ENCODE data around the gene TMEM208.

TMEM208 gene

DNA sequence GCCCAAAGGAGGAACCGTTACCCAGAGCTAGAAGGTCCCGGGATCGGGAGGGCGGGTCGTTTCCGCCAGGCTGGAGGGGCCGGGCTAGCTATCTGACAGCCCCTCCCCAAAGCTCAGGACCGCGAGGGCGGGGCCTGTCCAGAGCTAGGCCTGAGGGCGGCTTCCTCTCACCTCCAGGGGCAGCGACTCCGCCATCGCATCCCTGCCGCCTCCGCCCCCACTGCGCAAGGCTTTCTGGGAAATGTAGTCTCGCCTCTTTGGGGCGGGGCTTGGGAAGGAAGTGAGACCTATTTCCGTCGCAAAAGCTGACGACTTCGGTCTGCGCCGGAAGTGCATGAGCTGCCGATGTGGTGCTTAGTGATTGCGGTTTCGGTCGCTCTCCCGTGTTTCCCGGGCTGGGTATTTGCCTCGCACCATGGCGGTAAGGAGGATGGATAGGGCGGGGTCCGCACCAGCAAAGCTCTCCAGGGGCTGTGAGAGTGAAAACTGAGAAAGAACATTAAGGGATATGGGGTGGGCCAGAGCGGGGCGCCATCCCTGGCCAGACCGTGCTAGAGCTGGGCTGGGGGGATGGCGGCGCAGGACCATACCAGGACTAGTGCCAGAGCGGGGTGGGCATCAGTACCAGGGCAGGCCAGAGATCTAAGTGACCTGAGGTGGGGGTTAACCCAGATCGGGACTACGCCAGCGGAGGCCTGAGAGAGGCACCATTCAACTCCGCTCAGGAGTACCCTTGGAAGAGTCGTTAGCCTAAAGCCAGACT is at the start of gene TMEM208:
Gene TMEM208, plus strand, starts transcription at position 327 of the 763 bp plus-strand sequence. Its CDS starts 89 bp downstream, at position 416.
- DNase-seq (ENCODE audit: low spot score) = peak; percentile 98

- no peak for DNase-seq (ENCODE audit: low spot score)
Observed at GRCh38 chr16:67177743-67178699, 48.9 kb upstream of the TMEM208 start.

GRCh38 chr16:67179421-67180080 is 47.4 kb upstream of the TMEM208 start:
- DNase-seq (ENCODE audit: low spot score) = no peak

DNA sequence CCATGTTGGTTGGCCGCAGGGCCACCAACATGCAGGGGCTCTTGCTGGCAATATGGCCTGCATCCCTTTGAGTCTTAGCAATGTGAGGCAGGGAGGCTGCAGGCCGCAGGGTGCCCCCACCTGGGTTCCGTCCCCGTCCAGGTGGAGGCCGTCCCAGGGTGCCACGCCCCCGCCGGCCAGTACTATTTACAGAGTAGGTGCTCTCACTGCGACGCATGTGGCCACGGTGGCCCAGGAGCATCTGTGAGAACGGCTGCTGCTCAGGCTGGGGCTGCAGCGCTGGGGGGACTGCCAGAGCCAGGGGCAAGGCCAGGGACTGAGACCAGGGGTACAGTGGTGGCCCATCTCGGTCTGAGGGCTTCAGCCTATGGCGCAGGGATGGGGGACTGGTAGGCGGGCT is 46.8 kb upstream of the TMEM208 start:
- no peak for DNase-seq (ENCODE audit: low spot score)

DNA sequence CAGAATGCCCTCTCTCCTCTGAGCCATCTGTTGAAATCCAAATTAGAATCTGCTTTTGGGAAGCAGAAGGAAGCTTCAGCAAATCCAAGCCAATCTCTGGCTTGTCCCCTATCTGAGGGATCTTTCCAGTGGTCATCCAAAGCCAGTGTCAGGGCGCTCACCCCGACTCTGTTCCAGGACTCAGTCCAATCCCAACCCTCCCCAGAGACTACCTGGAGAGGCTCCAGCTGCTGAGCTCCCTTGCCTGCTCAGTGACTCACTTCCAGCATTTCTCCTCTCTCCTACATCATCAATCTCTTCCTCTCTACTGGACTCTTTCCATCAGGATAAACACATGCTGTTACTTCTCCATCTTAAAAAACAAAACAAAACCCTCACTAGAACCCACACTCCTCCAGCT is 45.6 kb upstream of the TMEM208 start:
- no peak for DNase-seq (ENCODE audit: low spot score)

GRCh38 chr16:67182288-67182687 is 44.6 kb upstream of the TMEM208 start:
- no peak for DNase-seq (ENCODE audit: low spot score)

DNA sequence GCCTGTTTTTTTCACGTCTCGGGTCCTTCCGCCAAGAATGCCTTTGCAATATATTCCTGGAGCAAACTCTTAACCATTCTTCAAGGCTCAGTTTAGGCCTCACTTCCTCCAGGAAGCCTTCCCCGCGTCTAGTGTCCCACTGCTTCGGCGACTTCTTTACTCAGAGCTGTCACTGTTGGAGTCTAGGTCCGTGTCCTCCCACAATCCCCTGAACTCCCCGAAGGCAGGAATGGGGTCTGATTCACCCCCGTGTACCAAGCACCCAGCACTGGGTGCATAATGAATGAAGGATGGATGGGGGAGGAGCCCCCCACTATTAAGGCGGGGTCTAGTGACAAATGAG is 43.7 kb upstream of the TMEM208 start:
- no peak for DNase-seq (ENCODE audit: low spot score)

- DNase-seq (ENCODE audit: low spot score) = peak; percentile 94
Observed at GRCh38 chr16:67183627-67184452, 43.1 kb upstream of the TMEM208 start, which contains the start of gene MATCAP1. Gene MATCAP1 (minus strand): TSS chr16:67183963. CDS start chr16:67180610, 3,353 bp downstream.

DNA sequence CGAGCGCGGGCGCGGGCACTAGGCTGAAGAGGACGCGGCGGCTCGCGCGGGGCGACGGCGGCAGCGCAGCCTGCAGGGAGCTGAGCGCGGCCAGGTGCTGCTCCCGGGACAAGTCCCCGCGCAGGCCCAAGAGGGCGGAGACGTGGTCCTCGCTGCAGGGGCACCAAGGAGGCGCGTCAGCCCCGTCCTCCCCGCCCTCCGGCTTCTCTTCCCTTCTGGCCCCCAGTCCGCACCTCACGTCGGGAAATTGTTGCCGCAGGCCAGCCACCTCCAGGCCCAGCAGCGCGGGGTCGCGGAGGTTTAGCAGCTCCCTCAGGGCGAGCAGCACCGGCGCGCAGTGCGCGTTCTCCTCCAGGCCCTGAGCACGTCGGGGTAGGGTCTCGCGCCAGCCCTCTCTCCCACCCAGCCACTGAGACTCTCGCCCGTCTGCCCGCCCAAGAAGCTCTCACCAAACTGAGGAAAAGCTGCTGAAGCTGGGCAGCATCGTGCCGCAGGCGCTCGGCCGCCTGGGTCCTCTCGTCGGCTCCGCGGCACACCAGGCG is 42.4 kb upstream of the TMEM208 start:
- peak; percentile 70 for DNase-seq (ENCODE audit: low spot score)

DNA sequence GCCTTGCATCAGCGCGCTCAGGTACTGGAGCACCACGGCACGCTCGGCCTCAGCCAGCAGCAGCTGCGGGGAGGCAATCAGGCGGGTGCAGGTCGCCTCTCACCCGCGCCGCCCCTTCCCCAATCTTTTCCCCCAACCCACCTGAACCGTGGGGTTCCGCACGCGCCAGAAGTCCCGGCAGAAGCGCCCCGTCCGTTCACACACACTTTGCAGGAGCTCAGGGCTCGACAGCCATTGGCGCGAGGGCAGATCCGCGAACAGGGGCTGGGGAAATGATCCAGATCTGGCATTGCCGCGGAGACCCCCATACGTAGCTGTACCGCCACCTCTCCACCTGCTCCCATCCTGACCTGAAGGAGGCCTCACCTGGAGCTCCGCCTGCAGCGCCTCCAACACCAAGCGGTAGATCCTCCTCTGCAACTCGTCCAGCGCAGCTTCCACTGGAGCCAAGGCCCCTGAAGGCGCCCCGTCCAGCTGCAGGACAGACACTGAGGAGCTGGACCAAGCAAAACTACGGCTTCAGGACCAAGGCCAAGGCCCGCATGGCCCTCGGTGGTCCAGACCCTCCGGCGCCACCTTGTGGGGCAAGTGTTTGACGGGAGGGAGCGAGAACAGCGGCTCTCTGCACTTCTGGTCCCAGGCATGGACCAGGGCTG is 41.8 kb upstream of the TMEM208 start:
- peak; percentile 72 for DNase-seq (ENCODE audit: low spot score)

- DNase-seq (ENCODE audit: low spot score) = no peak
Observed at GRCh38 chr16:67185651-67186134, 41.2 kb upstream of the TMEM208 start.

GRCh38 chr16:67186550-67186950 is 40.4 kb upstream of the TMEM208 start:
- DNase-seq (ENCODE audit: low spot score) = no peak

- DNase-seq (ENCODE audit: low spot score) = no peak
Observed at GRCh38 chr16:67187175-67187890, 39.6 kb upstream of the TMEM208 start.

DNA sequence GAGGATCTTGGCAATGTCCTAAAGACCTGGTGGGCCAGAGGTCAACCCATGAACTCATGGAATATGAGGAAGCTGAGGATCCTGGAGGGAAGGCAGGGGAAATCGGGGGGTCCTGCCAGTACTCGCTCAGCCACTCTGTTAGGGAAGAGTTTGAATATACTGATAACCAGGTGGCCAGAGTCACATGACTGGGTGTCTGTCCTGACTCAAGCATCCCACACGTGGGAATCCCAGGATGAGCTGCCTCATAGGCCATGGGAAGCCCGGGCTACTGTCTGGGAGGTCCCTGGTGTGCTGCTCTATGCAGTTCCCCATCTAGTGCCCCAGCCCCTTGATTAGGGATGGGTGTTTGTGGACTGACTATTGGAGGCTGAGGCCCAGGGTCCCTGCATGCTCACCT is 38.6 kb upstream of the TMEM208 start:
- DNase-seq (ENCODE audit: low spot score) = no peak

DNA sequence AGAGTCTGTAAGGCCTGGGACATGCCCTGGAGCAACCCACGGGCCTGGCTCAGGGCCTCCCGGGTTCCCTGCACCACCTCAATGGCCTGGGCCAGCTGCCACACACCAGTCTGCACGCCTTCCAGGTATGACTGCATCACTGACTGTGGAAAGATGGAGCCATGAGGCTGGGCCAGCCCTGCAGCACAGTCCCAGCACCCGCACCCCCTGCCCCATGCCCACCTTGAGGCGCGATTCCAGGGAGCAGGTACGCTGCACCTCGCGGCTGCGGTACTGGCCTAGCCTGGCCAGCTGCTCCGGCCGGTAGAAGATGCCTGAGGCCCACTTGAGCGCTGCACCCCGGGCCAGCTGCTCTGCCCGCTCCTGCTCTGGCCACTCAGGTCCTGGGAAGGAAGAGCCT is 38.1 kb upstream of the TMEM208 start:
- no peak for DNase-seq (ENCODE audit: low spot score)

DNA sequence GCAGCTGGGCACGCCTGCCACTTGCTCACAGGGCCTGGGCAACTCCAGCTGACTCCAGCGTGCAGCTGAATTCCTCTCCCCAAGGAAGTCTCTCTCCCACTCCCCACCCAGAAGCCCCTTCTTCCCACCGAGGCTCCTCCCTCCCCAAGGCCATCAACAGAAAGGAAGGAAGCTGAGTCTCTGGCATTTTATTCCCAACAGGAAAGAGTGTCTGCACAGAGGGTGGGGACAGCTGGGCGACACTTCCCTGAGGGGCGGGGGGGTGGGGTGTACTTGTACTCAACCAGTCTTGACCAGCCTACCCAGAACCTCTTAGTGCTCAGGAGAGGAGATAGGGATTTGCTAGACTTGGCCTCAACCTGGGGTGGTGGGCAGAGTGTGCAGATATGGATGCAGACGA is 36.9 kb upstream of the TMEM208 start, which contains the start of gene EXOC3L1:
Gene EXOC3L1, minus strand, starts transcription at position 96 of the 400 bp plus-strand sequence. CDS start 460 bp downstream, outside the sequence.
- no peak for DNase-seq (ENCODE audit: low spot score)

DNA sequence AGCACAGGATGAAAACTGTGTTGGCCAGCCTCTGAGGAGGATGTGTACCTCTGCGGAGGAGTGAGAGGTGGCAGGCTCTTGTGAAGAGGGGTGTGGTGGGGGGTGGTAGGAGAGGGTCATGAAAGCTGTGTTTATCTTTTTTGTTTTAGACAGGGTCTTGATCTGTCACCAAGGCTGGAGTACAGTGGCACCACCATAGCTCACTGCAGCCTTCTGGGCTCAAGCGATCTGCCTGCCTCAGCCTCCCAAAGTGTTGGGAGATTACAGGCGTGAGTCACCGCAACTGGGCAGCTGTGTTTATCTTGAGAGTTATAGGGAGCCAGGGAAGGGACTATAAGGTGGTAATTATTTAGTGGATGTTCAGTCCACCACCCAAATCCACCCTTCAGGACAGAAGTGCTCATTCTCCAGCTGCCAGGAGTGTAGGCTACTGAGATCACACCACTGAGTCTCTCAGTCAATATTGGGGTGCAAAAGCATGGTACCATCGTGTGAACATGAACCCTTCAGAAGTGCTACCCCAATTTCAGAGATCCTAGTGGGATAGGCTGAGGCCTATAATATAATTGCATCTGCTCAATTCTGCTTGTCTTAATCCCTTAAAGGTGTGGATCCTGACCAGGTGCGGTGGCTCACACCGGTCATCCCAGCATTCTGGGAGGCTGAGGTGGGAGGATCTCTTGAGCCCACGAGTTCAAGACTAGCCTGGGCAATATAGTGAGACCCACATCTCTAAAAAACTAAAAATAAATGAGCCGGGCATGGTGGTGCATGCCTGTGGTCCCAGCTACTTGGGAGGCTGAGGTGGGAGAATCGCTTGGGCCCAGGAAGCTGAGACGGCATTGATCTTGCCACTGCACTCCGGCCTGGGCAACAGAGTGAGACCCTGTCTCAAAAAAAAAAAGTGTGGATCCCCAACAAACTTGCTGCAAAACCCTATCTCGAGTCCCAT is 36.2 kb upstream of the TMEM208 start:
- no peak for DNase-seq (ENCODE audit: low spot score)

GRCh38 chr16:67191411-67191994 is 35.4 kb upstream of the TMEM208 start:
- no peak for DNase-seq (ENCODE audit: low spot score)
